ENCODE data around the gene GPR176. TPM values are rescaled to one million over a fixed set of nuclear protein-coding genes. Genes with fewer than 3 reads are reported as not detected.

The GPR176 gene
- polyA plus RNA-seq, 1 of the 3 experiments (the other 2 are of a cell fraction): 21.9 TPM

DNA sequence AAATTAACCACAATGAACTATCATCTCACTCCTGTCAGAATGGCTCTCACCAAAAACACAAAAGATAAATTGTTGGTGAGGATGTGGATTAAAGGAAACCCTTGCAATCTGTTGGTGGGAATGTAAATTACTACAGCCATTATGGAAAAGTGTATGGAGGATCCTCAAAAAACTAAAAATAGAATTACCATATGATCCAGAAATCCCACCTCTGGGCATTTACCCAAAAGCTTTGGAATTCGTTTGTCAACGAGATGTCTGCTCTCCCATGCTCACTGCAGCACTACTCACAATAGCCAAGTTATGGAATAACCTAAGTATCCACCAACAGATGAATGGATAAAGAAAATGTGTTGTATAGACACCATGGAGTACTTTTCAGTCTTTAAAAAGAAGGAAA, 159.1 kb downstream of the GPR176 start:
- no peak overlapping the region for H2AFZ ChIP-seq (ENCODE audit: low read depth)
- H3K4me1 ChIP-seq (ENCODE audit: control insufficient read depth in 1 of 2, insufficient read depth in 2 of 2, low read depth in 1 of 2, low read length in 1 of 2): no peaks in the 10 kb centered on the region
- H3K4me3 ChIP-seq (ENCODE audit: low read depth in 2 of 2, low read length in 1 of 2): no peak overlapping the region
- no peak overlapping the region for H3K27ac ChIP-seq (ENCODE audit: low read depth in 2 of 2, low read length in 1 of 2)
- DNase-seq: no peak
- POLR2A ChIA-PET: no interaction called here
- peaks cover 2% of the 10 kb centered on the region; the same call in 1 of the 2 replicates for H3K9me2 ChIP-seq
- TF ChIP-seq USF1 (IDR thresholded peaks at IDR 0.05; ENCODE audit: borderline replicate concordance, low read depth) (no peak), ELF1 (IDR thresholded peaks at IDR 0.05) (no peak), PBX3 (IDR thresholded peaks at IDR 0.05) (no peak), YY1 (IDR thresholded peaks at IDR 0.05; ENCODE audit: low read depth) (no peak), FOSL2 (IDR thresholded peaks at IDR 0.05; ENCODE audit: borderline replicate concordance, low read depth) (no peak), RCOR1 (IDR thresholded peaks at IDR 0.05; ENCODE audit: low read length) (no peak), MAX (IDR thresholded peaks at IDR 0.05; ENCODE audit: low read depth) (no peak), SMC3 (IDR thresholded peaks at IDR 0.05; ENCODE audit: low read depth, low read length) (no peak), NFIC (IDR thresholded peaks at IDR 0.05; ENCODE audit: borderline replicate concordance) (no peak), EZH2phosphoT487 (IDR thresholded peaks at IDR 0.05; ENCODE audit: borderline replicate concordance, low read depth) (no peak), JUND (IDR thresholded peaks at IDR 0.05) (no peak), EP300 (IDR thresholded peaks at IDR 0.05; ENCODE audit: borderline replicate concordance in 1 of 2, low read depth in 1 of 2, low read length in 1 of 2) (no peak)
- TF ChIP-seq, protein P1, sequence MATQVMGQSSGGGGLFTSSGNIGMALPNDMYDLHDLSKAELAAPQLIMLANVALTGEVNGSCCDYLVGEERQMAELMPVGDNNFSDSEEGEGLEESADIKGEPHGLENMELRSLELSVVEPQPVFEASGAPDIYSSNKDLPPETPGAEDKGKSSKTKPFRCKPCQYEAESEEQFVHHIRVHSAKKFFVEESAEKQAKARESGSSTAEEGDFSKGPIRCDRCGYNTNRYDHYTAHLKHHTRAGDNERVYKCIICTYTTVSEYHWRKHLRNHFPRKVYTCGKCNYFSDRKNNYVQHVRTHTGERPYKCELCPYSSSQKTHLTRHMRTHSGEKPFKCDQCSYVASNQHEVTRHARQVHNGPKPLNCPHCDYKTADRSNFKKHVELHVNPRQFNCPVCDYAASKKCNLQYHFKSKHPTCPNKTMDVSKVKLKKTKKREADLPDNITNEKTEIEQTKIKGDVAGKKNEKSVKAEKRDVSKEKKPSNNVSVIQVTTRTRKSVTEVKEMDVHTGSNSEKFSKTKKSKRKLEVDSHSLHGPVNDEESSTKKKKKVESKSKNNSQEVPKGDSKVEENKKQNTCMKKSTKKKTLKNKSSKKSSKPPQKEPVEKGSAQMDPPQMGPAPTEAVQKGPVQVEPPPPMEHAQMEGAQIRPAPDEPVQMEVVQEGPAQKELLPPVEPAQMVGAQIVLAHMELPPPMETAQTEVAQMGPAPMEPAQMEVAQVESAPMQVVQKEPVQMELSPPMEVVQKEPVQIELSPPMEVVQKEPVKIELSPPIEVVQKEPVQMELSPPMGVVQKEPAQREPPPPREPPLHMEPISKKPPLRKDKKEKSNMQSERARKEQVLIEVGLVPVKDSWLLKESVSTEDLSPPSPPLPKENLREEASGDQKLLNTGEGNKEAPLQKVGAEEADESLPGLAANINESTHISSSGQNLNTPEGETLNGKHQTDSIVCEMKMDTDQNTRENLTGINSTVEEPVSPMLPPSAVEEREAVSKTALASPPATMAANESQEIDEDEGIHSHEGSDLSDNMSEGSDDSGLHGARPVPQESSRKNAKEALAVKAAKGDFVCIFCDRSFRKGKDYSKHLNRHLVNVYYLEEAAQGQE (IDR thresholded peaks at IDR 0.05; ENCODE audit: low read depth, low read length): no peak
- TF ChIP-seq, protein P2, sequence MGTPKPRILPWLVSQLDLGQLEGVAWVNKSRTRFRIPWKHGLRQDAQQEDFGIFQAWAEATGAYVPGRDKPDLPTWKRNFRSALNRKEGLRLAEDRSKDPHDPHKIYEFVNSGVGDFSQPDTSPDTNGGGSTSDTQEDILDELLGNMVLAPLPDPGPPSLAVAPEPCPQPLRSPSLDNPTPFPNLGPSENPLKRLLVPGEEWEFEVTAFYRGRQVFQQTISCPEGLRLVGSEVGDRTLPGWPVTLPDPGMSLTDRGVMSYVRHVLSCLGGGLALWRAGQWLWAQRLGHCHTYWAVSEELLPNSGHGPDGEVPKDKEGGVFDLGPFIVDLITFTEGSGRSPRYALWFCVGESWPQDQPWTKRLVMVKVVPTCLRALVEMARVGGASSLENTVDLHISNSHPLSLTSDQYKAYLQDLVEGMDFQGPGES (IDR thresholded peaks at IDR 0.05; ENCODE audit: low read depth, low read length): no peak
- TF ChIP-seq, protein P3, sequence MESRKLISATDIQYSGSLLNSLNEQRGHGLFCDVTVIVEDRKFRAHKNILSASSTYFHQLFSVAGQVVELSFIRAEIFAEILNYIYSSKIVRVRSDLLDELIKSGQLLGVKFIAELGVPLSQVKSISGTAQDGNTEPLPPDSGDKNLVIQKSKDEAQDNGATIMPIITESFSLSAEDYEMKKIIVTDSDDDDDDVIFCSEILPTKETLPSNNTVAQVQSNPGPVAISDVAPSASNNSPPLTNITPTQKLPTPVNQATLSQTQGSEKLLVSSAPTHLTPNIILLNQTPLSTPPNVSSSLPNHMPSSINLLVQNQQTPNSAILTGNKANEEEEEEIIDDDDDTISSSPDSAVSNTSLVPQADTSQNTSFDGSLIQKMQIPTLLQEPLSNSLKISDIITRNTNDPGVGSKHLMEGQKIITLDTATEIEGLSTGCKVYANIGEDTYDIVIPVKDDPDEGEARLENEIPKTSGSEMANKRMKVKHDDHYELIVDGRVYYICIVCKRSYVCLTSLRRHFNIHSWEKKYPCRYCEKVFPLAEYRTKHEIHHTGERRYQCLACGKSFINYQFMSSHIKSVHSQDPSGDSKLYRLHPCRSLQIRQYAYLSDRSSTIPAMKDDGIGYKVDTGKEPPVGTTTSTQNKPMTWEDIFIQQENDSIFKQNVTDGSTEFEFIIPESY (IDR thresholded peaks at IDR 0.05; ENCODE audit: borderline replicate concordance, low read depth): no peak
- no peaks in the 10 kb centered on the region for H3K36me3 ChIP-seq (replicated peaks in 1 of 2; ENCODE audit: control insufficient read depth in 1 of 2, insufficient read depth in 2 of 2, low read length in 1 of 2)
- H3K9ac ChIP-seq: no peak overlapping the region
- H3K9me3 ChIP-seq: no peaks in the 10 kb centered on the region
- no peaks in the 10 kb centered on the region for H4K20me1 ChIP-seq (ENCODE audit: insufficient read depth)
- no peaks in the 10 kb centered on the region for H3F3A ChIP-seq (replicated peaks; ENCODE audit: insufficient read depth)
- CTCF ChIA-PET: interaction anchor here (0.6 to 1.5 kb wide), 2 partner anchors 74 to 86 kb away, joined by 4 to 5 read pairs; no protein-coding TSS in a partner anchor
- WGBS (ENCODE audit: low lambda C conversion rate): 89% methylated on average over 2 of the region's 2 CpGs
- no peak overlapping the region for H3K4me2 ChIP-seq
- no peaks in the 10 kb centered on the region for H3K27me3 ChIP-seq (ENCODE audit: insufficient read depth)
- no peaks in the 10 kb centered on the region for H3K79me2 ChIP-seq (ENCODE audit: insufficient read depth)

Data from SK-N-SH (cell line).